Right atrium auricular region (tissue), 2 donors: ENCODE results near the gene NDUFA11. TPM values are rescaled to one million over a fixed set of nuclear protein-coding genes. Genes with fewer than 3 reads are reported as not detected.

Experiments used
- DNase-seq: peaks from one replicate; pipeline ENCODE4 v3.0.0-alpha.2; 2019; ENCODE audit warnings: low spot score
- H3K27ac ChIP-seq, 2 donors: fragments of 200-600 bp; sonication (generic); 1 replicate in 1 of 2; 2 replicates in 1 of 2; pipeline ENCODE4 v1.5.1; 2016 to 2019
- H3K27me3 ChIP-seq, 2 donors: fragments of 200-600 bp; sonication (generic); one replicate each; pipeline versions ENCODE4 v1.5.1 to v1.6.0; 2017 to 2019
- H3K36me3 ChIP-seq: fragments of 200-600 bp; sonication (generic); one replicate; pipeline ENCODE4 v1.5.1; 2016
- H3K4me1 ChIP-seq, 2 donors: fragments of 200-600 bp; sonication (generic); one replicate each; pipeline versions ENCODE4 v1.5.1 to v1.6.0; 2017 to 2019
- H3K4me3 ChIP-seq, 2 donors: fragments of 200-600 bp; sonication (generic); 1 replicate in 1 of 2; 2 replicates in 1 of 2; pipeline ENCODE4 v1.5.1; 2017 to 2019; ENCODE audit warnings: mild to moderate bottlenecking in 1 of 2, moderate library complexity in 1 of 2
- H3K9me3 ChIP-seq, 2 donors: fragments of 200-600 bp; sonication (generic); one replicate each; pipeline ENCODE4 v1.5.1; 2019
- CTCF ChIP-seq, 2 donors: fragments of 200-600 bp; sonication (generic); IDR thresholded peaks; one replicate each; pipeline ENCODE4 v1.5.1; 2019; ENCODE audit warnings: antibody characterized with exemption in 2 of 2
- total RNA-seq, 2 donors: library from RNA; depleted of rRNA; stranded (reverse); fragments of >200 nt; gene quantifications; one replicate each; pipeline ENCODE4 v1.1.0, GENCODE V29; 2016

Gene NDUFA11
- 100 to 1,000 TPM; 368 to 648 TPM for total RNA-seq

GRCh38 chr19:5903624-5904351 is at the start of gene NDUFA11:
Gene NDUFA11, minus strand, starts transcription at chr19:5903790. Its CDS starts 82 bp downstream, at chr19:5903708.
- peak within 1 kb of the TSS; percentile 98 for H3K4me3 ChIP-seq
- H3K27ac ChIP-seq: peak within 1 kb of the TSS; percentile 96
- H3K36me3 ChIP-seq: peaks cover 11% of the 10 kb centered on the region
- H3K4me1 ChIP-seq: peaks cover 0 to 38% of the 10 kb centered on the region in 2 donors
- no peak for TF ChIP-seq CTCF (IDR thresholded peaks at IDR 0.05)
- peak; percentile 100 for DNase-seq
- no peaks in the 10 kb centered on the region for H3K9me3 ChIP-seq
- H3K27me3 ChIP-seq: no peaks in the 10 kb centered on the region

DNA sequence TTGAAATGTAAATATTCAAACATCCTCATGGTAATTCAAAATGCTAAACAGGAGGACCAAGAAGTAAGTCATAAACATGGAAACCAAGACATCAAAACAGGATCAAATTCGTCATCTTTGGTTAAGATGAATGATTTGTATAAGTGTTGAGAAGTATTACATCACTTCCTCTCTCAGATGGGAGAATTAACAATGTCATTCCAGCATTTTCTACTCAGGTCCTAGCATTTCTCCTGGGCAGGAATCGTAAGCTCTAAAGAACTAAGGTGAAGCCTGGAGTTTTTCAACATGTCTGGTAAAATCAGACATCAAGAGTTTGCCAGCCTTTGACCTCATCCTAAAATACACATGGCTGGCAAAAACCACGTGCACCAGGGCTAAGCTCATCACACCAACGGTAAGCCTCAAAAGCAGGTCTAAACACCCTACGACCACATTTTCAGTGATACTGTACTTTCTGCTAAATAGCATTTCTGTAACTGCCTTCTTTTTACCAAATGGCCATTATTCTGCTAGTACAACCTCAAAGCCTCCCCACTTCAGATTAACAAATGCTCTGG is 49.5 kb upstream of the NDUFA11 start:
- no peaks in the 10 kb centered on the region for H3K9me3 ChIP-seq
- peak overlapping the region; percentile 85 to 86 for H3K27ac ChIP-seq
- H3K27me3 ChIP-seq: no peaks in the 10 kb centered on the region
- DNase-seq: no peak
- peaks cover 0 to 100% of the 10 kb centered on the region in 2 donors for H3K4me1 ChIP-seq
- TF ChIP-seq CTCF (IDR thresholded peaks at IDR 0.05): no peak
- no peak overlapping the region for H3K4me3 ChIP-seq
- no peaks in the 10 kb centered on the region for H3K36me3 ChIP-seq

GRCh38 chr19:5952193-5953029 is 48.8 kb upstream of the NDUFA11 start:
- H3K27me3 ChIP-seq: no peaks in the 10 kb centered on the region
- DNase-seq: no peak
- peaks cover 0 to 100% of the 10 kb centered on the region in 2 donors for H3K4me1 ChIP-seq
- no peak overlapping the region for H3K4me3 ChIP-seq
- no peak for TF ChIP-seq CTCF (IDR thresholded peaks at IDR 0.05)
- peak overlapping the region; percentile 85 to 86 for H3K27ac ChIP-seq
- no peaks in the 10 kb centered on the region for H3K36me3 ChIP-seq
- no peaks in the 10 kb centered on the region for H3K9me3 ChIP-seq

DNA sequence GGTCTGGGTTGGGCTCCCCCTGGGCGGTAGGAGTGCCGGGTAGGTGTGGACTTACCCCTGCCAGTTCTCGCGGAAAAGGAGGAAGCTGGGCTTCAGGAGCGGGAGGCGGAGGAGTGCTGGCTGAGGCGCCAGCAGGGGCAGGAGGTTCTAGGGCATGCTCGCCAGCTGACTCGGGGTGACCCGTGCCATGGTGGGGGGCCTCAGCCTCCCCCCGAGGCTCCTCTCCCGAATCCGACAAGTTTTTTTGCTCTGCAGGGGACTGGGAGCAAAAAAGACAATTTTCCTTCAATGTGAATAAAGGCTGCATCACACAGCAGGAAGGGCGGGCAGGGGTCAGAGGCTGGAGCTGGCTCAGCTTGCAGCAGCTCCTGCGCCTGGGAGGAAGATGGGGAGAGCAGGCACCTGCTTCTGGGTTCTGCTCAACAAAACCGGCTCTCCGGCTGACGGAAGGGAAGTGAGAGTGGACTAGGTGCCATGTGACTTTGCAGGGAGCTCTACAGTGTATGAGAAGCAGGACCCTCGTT is 47.8 kb upstream of the NDUFA11 start:
- H3K4me1 ChIP-seq: peaks cover 0 to 100% of the 10 kb centered on the region in 2 donors
- peak overlapping the region; percentile 85 to 86 for H3K27ac ChIP-seq
- no peaks in the 10 kb centered on the region for H3K27me3 ChIP-seq
- H3K36me3 ChIP-seq: no peaks in the 10 kb centered on the region
- no peak overlapping the region for H3K4me3 ChIP-seq
- DNase-seq: no peak
- TF ChIP-seq CTCF (IDR thresholded peaks at IDR 0.05): no peak
- no peaks in the 10 kb centered on the region for H3K9me3 ChIP-seq

- DNase-seq: no peak
Observed at GRCh38 chr19:5950741-5951140, 47.2 kb upstream of the NDUFA11 start.

More at GRCh38 chr19:5950741-5951140, 47.2 kb upstream of the NDUFA11 start:
- TF ChIP-seq CTCF (IDR thresholded peaks at IDR 0.05): no peak
- no peaks in the 10 kb centered on the region for H3K9me3 ChIP-seq
- H3K27ac ChIP-seq: peak overlapping the region; percentile 85 to 86
- H3K4me3 ChIP-seq: no peak overlapping the region
- H3K36me3 ChIP-seq: no peaks in the 10 kb centered on the region
- peaks cover 0 to 96% of the 10 kb centered on the region in 2 donors for H3K4me1 ChIP-seq
- H3K27me3 ChIP-seq: no peaks in the 10 kb centered on the region
